GM18870 (cell line): ENCODE measurements around the gene ACTN1.

Experiments
- ATAC-seq: cut with Tn5 transposase; IDR thresholded peaks from one replicate; pipeline ENCODE4 v1.9.1; 2021; ENCODE audit warnings: moderate library complexity; ENCODE audit not compliant: unreplicated experiment

Gene ACTN1

DNA sequence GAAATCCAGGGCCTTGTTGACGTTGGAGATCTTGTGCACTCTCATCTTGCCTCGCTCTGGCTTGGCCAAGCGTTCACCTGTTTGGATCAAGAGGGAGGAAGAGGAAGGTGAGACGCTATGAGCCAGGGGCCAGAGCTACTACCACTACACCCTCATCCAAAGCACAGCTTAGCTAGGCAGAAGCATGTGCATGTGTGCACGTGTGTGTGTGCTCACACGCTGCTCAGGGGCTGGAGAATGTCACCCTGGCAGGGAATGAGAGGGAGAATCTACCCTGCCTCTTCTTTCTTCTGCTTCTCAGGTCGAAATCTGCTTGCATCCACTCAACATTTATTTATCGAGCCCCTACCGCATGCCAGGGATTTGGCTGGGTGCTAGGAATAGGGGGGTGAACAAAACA, 58.1 kb downstream of the ACTN1 start:
- ATAC-seq = no peak

DNA sequence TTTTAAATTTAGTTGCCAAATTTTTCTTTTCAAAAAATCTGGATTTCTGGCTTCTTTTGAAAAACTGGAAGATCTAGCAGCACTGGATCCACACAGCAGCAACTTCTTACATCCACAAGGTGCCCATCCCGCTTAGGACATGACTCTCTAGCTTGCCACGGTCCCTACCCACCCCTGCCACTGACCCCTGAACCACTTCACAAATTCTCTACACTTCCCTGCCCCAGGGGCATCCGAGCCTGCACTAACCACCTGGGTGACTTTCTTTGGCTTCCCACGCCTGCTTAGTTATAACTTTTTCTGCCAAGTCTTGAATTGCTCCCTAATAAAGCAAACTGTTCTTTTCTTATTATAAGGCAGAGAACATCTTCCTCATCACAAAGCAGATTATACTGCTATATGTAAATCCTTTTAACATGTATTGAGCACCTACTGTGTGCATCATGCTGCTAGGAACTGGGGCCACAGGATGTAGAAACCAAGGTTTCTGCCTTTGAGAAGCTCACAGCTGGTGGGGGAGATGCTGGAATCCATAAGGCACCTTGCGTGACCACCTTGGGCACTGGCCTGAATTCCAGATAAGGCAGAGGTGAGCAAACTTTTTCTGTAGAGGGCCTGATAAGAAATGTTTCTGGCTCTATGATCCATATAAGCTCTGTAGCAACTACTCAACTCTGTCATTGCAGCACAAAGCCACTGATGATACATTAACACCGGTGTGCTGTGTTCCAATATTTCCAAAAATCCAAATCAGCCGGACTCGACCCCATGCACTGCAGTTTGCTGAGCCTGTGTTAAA, 59.8 kb downstream of the ACTN1 start:
- ATAC-seq = no peak

DNA sequence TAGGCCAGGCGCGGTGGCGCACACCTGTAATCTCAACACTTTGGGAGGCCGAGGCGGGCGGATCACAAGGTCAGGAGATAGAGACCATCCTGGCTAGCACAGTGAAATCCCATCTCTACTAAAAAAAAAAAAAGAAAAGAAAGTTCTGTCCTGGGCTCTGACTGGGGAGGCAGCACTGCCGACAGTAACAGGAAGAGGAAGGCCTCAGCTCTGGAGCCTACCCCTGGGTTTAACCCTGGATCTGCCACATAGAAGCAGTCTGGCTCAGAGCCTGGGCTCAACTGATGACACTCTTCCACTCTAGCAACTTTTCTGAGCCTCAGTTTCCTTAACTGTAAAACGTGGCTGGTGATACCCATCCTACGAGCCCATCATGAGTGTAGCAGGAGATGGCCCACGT, 60.5 kb downstream of the ACTN1 start:
- no peak for ATAC-seq

DNA sequence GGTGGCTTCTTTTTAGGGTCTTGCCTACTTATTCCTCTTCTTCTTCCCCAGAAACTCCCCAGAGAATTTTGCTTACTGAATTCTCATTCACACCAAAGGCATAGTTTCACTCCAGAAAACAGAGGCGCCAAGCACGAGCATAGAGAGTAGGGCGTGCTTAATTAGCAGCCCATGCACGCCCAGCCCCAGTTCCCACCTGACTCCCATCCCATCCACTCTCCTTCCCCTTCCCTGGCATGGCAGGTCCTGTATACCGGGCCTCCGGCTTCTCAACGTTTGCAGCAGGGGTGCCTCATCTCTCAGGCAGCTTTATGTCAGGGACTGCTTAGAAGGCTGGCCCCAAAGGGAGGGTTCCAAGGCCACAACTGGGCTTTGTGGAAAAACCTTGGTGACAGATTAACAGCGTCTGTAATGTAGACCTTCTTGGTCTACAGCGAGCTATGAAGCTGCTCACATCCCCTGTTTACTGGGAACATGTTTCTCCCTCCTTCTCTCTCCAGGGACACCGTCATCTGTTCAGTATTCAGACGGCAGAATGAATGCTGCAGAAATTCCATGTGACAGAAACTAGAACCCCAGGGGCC, 62.7 kb downstream of the ACTN1 start:
- no peak for ATAC-seq

DNA sequence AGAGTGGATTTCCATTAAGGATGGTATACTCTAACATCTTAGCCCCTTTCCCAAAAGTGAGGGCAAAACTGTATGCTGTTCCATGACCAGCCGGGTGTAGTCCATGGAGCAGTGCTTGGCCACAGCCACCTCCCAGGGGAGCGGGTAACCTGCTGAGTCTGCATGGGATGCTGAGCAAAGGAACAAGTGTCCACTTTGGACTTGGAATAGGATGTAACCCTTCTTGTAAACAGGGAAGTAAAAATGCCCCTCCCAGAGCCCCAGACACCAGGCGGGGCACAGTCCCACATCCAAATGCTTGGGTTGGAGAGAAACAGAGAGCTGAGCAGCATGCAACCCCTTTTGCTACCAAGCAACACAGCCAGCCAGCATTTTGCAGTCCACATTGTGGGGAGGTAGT, 65.6 kb downstream of the ACTN1 start:
- no peak for ATAC-seq

DNA sequence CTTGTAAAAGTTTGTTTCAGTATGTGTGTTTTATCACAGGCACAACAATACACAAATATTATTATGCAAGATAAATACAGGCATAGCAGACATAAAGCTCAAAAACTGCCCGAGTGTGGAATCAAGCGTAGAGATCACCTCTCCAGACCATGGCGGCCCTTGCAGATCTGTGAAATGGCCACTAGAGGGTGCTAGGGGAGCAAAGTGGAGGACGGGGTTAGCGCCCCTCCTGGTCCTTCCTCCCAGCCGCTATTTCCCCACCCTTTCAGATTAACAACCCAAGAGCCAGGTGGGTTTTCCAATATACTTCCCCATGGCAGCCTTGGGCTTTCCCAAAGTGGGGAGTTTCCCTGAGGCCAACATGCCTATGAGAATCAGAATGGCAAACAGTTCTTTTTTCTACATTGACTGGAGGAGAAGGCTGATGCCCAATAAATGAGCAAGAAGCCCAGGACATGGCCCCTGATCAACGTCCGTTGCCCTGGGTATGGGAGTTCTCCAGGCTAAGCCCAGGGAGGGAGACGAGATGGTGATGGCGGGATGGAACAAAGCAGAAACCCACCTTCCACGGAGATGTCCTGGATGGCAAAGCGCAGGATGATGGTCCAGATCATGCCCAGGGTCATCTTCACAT, 67.4 kb downstream of the ACTN1 start:
- no peak for ATAC-seq

DNA sequence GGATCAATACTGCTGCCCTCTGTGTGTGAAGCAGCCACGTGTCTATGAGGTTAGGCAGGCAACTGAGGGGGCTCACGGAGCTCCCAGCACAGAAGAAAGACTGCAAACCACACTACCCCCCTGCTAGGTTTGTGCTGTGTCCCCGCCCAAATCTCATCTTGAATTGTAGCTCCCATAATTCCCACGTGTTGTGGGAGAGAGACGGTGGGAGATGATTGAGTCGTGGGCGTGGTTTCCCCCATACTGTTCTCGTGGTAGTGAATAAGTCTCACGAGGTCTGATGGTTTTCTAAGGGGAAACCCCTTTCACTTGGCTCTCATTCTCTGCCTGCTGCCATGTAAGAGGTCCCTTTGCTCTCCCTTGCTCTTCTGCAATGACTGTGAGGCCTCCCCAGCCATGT, 68.6 kb downstream of the ACTN1 start:
- no peak for ATAC-seq

DNA sequence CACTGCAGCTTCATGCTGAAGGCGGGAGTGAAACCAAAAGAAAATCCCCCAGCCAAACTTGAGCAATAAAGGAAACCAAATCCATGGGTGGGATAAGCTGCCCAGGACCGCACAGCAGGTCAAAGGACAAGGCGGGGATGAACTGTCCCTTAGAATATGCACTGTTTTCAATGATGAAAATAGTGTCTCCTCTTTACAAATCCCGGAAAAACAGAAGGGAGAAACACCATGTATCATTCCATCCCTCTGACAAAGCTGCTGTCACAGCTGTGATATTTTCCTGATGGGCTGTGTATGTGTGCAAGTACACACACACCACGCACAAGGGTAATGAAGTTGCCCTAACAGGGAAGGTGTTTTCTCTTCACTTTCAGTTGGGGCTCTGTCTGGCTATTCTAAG, 70.3 kb downstream of the ACTN1 start:
- no peak for ATAC-seq

DNA sequence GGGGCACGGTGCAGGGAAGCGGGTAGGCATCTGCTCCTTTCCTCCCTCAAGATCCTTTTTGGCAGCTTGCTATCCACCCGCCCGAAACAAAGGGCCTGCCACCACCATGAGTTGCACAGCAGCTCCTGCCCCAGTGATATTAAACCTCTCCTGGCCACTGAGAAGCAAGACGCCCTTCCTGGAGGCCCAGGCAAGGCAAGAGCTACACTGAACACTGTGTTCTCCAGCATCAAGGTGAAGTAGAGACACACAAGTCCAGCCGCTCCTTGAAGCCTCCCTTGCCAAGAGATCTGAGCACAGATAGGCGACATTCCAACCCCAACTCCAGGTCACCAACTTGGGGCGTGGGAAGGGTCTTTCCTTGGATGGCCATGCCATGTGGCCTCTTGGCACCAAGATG, 70.9 kb downstream of the ACTN1 start:
- ATAC-seq = no peak

DNA sequence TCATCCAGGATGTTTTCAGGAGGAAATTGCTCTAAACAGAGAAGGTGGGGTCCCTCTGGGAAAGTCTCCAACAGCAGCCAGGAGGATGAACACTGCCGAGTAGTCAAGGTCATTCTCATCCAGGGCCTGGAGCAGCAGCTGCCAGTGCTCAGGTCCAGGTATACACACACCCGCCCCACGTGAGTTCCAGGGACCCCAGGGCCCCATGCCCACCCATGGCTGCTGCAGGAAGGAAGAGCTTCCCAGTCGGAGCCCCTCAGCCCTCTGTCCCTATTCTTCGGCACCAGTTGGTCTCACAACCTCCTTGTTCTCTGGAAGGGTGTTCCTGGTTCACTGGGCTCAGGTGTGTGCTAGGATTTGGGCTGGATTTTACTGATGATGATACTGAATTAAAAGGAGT, 72.7 kb downstream of the ACTN1 start:
- no peak for ATAC-seq

DNA sequence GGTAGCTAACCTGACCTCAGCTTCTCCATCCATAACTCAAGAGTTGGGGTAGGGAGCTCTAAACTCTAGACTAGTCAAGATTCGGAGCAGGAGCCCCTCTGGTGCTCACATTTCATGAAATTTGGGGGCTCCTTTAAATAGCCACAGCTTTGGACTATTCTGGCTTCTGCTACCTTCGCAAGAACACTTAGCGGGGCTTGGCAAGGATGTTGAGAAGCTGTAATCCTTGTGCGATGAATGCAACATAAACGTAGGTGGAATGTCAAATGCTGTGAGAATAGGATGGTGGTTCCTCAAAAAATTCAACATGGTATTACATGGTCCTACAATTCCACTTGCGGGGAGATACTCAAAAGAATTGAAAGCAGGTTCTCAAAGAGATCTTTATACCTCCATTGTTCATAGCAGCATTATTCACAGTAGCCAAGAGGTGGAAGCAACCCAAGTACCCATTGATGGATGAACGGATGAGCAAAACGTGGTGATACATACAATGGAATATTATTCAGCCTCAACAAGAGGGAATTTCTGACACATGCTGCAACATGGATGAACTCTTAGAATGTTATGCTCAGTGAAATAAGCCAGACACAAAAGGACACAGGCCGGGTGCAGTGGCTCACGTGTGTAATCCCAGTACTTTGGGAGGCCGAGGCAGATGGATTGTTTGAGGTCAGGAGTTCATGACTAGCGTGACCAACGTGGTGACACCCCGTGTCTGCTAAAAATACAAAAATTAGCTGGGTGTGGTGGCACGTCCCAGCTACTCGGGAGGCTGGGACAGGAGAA, 73.8 kb downstream of the ACTN1 start:
- no peak for ATAC-seq

DNA sequence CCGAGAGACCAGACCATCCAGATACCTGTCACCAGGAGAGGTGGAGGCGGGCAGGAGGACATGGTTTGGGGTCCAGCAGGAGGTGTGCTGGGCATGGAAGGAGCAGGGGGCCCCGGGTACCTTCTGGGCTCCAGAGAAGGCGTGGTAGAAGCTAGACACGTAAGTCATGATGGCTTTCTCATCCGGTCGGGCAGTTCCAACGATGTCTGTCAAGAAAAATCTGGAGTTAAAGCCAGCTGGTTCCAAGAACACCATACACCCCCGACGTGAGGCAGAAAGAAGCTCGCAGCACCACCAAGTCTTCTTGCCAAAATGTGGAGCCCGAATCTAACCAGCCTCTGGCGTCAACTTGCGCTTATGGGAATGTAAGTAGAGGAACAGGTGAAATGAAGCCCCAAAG, 76.7 kb downstream of the ACTN1 start:
- no peak for ATAC-seq

DNA sequence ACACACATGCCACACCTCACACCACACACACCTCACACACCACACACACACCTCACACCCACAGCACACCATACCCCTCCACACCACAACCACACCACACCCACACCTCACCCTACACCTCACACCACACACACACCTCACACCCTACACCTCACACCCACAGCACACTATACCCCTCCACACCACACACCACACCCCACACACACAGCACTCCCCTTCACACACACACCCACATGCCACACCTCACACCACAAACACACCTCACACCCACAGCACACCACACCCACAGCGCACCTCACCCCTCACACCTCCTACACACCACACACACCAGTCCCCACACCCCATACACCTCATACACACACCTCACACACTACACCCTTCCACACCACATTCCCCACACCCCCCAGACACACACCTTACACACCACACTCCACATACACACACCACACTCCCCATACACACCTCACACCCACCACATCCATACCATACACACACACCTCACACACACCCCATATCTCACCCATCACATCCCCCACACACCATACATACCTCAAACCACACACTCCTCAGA, 80.0 kb downstream of the ACTN1 start:
- ATAC-seq = no peak

DNA sequence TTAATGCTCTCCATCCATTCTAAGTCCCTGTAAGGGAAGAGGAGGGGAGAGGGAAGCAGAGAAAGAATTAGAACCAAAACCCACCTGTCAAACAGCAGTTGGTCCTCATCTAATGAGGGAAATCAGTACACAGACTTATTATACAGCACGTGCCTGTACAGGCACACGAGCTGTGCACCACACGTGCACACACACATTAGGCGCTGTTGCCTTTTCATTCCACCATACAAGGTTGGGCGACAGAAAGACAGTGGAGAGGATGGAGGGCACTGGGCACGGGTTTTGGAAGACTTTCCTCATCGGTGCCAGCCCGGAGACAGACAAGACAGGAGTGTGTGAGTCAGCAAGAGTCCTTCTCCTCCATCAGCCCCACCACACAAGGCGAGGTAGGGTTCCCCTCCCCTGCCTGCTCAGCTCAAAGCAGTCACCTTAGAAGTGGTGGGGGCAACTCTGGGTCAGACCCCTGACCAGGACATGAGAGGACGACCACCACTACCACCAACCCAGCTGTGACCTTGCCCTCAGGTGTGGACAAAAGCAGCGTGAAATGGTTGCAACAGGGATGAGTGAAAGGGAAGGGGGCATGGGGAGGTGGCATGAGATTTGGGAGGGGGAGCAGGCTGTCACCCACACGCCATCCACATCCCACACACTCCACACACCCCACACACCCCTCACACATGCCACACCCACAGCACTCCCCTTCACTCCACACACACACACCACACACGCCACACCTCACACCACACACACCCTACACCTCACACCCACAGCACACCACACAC, 80.7 kb downstream of the ACTN1 start:
- no peak for ATAC-seq

DNA sequence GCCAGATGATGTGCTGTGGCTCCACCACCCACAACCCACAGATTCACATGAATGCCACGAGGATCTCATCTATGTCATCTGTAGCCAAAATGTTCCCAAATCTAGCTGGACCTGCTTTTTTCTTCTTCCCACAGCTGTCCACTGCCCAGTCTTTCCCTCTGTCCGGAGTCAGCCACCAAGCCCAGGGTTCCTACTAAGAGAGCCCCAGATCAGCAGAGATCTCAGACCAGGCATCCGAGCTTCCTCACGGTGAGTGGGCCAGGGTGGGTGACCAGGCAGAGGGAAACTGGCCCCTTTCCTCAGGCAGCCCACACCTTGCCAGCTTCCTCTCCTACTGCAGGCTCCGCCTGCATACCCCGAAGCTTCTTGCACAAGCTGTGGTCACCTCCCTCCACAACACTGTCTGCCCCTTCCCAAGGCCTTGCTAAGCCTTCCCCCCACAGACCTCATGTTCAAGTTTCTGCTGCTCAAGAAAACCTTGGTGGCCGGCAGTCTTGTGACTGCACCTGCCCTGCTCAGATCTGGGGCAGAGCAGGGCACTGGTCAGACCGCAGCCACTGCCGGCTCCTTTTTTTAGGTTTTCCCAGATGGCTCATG, 81.4 kb downstream of the ACTN1 start:
- ATAC-seq = no peak

DNA sequence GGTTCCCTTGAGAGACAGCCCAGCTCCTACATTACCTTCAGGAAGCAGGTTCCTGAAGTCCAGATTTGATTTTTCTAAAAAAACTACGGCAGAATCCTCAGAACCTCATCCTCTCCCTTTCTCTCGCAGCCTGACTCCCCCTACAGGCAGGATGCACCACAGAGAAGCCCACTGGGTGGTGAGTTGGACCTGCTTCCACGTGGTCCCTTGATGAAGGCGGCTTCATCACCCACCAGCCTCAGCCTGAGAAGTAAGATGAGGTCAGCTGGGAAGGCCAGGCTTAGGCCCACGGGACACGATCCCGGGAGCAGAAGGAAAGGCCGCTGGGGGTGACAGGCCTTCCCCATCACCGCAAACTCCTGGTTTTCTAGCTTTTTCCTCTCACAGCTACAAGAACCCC, 83.0 kb downstream of the ACTN1 start:
- no peak for ATAC-seq

DNA sequence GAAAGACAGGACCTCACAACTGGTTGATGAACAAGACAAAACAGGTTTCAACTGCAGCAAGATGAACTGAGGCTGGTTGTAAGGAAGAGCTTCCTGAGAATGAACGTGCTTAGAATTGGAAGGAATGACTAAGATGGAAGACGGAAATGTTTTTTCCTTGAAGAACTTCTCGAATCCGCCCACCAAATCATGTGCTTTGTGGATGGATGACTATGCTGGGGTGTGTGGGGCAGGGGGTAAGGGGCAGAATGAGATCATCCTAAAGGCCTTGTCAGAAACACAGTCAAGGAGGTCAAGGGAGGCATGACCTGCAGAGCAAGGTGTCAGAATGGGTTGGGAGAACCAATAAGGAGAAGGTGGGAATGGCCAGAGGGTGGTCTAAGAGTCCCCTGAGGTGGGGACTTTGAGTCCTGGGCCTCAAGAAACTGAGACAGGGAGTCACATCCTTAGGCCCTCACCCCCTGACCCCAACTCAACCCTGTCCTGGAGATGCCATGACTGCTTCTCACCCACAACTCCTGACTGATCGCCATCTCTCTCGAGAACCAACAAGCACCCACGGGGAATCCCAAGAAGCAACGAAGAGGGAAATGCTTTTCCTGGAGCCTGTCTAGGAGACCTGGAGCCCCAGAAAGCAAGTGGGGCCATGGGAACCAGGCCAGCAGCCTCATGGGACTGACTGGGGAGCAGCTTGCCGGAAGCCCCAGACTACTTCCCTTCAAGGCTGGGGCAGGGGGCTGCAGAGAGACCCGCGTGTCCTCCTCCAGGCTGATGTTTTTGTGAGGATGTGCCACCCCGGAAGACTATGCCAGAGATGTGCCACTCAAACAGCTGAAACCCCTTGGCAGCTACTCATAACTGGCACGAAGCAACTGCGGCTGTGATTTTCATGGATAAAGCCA, 84.0 kb downstream of the ACTN1 start:
- no peak for ATAC-seq

DNA sequence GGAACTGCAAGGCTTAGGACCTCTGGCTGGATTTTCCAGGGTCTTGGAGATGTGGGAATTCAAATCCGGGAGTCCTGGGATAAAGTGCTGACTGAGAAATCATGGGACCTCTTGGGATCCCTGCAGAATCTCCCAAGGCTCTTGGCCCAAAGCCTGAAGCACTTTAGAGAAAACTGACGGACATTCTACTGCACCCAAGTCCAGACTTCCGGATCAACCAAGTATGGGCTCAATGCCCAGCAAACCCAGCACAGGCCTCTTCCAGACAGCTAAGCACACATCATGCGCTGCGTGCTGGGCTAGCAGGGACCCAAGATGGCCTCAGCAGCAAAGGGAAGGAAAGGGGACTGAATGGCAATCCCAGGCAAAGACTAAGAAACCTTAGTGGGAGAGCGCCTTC, 85.0 kb downstream of the ACTN1 start:
- no peak for ATAC-seq

DNA sequence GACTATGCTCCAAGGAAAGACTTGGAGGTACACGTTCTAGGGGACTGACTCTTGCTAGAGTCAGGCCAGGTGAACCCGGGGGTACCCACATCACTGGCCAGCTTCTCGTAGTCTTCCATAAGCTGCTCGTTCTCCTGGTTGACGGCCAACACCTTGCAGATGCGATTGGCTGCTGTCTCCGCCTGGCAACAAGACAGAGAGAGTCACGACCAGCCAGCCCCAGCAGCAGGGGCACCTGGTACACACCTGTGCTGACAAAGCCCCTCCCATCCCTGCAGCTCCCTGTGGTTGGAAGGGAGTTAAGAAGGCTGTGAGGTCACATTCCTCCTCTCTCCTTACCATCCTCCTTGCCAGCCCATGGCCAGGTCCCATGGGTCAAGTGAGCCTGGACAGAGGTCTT, 85.5 kb downstream of the ACTN1 start:
- no peak for ATAC-seq
